Stimulated activated CD8-positive, alpha-beta memory T cell treated with anti-CD3 and anti-CD28 coated beads, Interleukin-4, amount 100 ng/mL, for 1 hour (primary cell): ENCODE results near the gene DUSP16.

Experiments used
- DNase-seq, 2 donors: peaks; one replicate each; pipeline ENCODE4 v3.0.0-alpha.2; 2020; ENCODE audit warnings: low read depth in 2 of 2, low spot score in 1 of 2

DUSP16 gene

DNA sequence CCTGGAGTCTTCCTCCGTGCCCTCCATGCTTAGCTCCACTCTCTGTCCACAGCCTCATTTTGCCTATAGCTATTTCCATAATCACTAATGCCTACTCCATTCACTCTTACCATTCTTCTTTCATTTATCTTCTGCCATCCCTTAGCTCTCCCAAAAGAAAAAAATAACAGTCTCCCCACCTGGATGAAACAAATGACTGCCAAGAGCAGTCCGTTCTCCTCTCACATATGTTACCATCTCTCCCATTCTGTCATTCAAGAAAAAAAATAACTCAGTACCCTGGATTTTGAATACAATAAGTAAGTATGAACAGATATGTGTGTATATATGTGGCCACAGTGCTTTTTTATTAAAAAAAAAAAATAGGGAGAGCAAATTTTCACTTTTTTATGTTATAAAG is 13.2 kb downstream of the DUSP16 start:
- no peak for DNase-seq

DNA sequence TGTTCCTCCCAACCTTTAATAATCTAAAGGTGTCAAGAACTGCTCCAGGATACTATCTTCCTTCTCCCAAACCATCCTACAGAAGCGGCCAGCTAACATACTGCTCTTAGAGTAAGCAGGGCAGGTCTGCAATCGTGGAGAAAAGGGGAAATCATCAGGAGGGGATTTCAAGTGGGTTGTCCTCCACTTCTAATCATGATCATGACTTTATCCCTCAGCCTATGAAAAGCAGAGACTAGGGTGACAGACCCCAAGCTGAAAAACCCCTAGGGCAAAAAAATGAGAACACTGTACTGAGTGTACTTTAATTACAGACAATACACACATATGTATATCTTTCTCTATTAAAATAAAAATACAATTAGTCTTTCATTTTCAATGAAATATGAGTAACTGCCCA is 13.9 kb downstream of the DUSP16 start:
- DNase-seq: no peak

DNA sequence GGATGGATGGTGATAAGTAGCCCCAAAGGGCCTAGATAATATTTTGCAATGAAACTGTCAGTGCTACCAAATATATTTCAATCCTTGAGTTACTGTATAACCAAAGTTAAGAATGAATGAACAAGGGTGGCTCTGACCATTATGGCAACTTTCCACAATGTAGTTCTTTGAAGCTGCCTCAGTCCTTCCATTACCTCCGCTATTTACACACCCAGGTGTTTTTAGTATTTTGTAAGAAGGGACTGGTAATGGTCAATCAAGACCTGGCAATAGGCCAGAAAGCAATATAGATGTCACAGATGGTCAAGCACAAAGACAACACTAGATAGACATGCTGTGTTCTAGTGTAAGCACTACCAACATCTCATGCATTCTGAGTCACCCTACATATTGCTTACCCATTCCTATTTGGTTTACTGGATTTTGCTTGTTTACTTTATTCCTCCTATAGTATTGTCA is 16.3 kb downstream of the DUSP16 start:
- no peak for DNase-seq

DNA sequence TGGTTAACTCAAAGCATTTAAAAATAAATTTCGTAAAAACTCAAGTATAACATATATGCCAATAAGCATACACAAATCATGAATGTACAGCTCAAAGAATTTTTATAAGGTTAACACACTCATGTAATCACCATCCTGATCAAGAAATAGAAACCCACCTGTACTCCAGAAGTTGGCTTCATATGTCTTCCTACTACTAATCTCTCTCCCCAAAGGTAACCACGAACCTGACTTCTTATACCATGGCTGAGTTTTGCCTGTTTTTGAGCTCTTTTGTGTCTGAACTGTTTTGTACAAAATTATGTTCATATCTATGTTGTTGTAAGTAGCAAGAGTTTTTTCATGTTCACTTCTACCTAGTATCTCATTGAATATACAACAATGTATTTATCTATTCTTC is 18.7 kb downstream of the DUSP16 start:
- DNase-seq: no peak

DNA sequence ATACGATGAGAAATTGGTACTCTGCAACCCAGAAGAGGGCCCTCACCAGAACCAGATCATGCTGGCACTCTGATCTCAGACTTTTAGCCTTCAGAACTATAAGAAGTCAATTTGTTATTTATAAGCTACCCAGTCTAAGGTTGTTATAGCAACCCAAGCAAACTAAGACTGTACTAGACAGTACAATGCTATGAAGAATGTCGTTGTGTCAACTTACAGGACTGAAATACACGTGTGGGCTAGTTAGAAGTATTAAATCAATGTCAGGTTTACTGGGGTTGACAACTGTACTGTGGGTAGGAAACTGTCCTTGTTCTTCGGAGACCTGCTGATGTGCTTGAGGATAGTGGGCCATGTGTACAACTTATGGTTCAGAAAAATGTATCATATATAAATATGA is 19.7 kb downstream of the DUSP16 start:
- no peak for DNase-seq

DNA sequence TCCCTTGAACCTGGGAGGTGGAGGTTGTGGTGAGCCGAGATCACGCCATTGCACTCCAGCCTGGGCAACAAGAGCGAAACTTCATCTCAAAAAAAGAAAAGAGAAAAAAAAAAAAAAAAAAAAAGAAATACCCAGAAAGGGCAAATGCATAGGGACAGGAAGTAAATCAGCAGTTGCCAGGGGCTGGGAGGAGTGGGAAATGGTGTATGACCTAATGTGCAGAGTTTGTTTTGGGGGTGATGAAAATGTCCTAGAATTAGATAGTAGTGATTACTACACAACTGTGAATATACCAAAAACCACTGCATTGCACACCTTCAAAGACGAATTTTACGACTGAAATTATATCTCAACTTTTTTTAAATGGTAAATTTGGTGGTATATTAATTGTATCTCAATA is 20.4 kb downstream of the DUSP16 start:
- DNase-seq: no peak

DNA sequence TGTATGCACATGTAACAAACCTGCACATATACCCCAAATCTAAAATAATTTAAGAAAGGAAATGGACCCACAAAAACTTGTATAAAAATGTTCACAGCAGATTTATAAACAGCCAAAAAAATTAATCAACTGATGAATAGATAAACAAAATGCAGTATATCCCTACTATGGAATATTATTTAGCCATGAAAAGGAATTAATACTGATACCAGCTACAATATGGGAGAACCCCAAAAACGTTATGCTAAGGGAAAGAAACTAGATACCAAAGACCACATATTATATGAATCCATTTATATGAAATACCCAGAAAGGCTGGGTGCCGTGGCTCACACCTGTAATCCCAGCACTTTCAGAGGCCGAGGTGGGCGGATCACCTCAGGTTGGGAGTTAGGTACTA is 20.9 kb downstream of the DUSP16 start:
- no peak for DNase-seq

DNA sequence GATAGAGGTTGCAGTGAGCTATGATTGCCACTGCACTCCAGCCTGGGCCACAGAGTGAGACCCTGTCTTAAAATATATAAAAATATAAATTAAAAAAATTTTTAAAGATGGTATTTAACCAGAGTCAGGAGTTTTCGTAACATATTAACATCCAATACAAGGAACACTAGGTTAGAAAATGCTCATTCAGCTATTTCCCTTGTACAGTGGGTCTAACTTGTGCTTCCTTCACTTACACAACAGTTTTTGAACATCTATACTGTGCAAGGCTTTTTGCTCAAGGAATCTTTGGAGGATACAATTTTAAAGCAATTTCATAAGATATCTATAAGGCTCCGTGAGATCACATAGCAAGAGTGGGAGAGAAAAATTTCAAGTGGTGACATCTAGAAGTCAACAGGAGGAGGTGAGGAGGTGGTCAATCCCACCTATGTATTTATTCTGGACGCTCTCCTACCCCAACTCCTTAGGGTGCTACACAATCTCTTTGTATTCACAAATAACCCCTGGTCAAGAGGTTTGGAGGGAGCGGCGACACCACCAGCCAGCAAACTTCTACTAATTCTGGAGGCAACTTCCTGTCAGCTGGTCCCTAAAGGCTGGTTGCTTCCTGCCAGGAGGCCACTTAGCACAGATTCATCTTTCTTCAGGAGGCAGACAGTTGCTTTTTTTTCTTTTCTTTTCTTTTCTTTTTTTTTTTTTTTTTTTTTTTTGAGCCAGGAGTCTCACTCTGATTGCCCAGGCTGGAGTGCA is 22.2 kb downstream of the DUSP16 start:
- no peak for DNase-seq

DNA sequence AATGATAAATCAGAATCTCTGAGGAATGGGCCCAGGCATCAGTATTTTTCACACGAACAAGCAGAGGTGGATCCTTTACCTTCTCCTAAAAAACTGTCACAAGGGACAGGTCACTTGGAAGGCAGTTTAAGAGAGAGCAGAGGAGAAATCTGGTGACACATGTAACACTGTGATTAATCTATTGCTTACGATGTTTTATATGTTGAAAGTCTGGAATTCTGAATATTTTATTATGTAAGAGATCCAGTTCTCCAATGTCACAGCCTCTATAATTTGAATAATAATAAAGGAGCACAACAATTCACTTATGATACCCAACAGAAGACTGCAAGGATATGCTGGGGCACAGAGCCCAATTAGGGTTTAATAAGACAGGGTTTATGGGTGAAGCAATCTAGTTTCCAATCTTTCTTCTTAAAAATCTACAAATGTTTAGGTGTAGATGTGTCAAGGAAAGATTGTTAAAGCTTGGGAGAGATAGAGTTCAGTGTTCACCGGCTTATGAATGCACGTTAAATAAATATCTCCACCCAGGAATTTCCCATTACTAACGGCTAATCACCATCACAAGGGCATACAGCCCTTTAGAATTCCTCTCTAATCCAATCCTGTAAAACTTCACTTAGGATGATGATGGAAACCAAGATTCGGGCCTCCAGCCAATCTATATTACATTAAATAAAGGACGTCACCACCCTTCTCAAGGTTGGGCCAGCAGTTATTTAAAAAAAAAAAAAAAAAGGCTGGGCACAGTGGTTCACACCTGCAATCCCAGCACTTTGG is 23.4 kb downstream of the DUSP16 start:
- no peak for DNase-seq

DNA sequence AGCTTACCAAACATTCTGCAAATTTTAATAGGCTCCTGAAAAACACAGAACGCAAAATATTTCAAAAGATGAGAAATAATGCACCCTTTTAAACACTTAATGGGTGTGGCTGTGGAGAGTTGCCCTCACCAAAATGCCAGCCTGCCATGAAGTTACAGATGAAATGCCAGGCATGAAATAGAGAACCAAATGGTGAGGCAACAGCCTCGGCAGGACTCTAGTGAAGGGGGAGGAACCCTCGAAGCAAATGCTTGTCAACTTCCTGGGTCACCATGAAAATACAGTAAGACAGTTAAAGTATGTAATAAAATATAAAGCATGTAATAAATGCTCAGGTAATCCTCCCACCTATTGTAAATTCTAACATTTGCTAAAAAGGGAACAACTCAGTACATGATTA is 24.1 kb downstream of the DUSP16 start:
- DNase-seq: no peak

DNA sequence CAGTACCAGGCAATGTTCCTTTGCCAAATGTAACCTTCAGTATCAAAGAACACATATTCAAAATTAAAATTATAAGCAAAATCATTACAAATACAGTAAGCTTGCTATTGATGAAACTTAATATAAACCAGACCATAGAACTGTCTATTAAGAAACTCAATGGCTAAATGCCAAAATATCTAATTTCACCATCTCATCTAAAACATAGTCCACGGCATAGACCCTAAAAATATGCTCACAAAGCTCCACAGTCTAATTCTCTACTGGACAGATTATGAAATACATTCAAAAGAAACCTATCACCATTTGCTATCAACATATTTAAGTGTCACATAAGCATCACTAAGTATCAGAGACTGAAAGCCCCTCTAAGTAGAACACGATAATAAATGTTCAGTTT is 25.2 kb downstream of the DUSP16 start:
- DNase-seq: no peak

DNA sequence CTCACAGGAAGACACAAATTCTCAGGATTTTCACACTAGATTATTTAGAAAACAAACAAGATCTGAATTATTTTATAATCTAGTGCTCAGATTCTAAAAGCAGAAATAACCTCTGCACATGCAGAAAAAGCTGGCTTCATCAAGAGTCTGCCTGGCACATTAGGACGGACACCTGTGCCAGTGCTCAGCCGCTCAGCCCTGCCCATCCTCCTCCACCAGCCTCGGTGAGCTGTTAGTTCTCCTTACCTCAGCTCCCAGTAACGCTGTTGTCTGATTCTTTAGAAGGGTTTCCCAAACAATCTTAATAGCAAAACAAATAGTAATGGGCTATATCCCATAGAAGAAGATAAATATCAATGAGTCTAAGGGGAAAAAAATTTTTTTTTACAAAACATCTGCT is 27.7 kb downstream of the DUSP16 start:
- no peak for DNase-seq

DNA sequence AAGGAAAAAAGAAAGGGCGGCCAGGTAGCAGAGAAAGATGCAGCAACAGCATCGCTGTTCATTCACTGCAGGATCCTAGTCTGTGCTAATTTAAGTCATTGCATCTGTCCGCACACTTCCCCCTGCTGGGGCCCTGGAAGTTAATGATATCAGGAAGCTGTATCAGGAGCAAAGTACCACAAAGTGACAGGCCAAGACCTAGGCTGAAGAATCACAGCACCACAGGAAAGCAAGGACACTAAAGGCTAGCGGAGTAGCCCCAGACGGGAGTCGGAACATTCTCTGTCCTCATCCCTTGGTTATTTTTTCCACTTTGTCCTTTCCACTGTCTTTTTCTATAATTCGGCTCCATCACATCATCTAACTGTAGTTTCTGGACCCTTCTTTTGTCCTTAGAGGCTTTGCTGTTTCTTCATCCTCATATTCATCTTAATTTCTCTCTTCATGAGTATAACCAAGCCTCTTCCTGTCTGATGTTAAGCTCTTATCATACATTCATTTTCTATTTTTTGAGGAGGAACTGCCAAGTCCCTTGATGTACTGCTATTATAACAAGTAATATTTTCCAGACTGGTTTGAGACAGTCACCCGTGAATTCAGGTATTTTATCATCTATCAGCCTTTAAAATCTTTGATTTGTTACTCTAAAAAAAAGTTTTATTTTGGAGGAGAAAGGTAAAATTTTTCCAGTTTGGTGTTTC is 28.3 kb downstream of the DUSP16 start:
- DNase-seq: no peak

DNA sequence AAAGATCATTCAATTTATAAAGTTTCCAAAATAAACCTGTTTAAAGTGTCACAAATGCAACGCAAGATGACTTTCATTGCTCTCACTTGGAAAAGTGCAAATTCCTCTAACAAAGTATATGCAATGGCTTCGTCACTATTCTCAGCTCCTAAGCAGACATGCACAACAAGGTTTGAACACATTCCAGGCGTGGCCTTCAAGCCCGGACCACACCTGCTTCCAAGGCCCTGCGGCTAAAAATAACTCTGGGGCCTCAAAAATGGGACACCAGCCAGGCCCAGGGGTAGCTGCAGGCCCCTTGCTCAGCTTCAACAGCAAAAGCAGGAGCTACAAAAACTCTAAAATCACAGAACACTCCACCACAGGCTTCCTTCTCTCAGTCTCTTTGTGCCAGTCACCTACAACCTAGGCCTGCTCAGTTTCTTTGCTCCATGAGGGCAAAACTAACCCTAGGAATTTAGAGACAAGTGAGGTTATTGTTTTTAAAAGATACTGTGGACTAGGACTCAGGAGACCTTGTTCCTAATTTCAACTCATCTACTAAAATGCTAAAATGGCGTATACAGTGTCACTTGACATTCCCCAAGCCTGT is 29.3 kb downstream of the DUSP16 start:
- DNase-seq: no peak

DNA sequence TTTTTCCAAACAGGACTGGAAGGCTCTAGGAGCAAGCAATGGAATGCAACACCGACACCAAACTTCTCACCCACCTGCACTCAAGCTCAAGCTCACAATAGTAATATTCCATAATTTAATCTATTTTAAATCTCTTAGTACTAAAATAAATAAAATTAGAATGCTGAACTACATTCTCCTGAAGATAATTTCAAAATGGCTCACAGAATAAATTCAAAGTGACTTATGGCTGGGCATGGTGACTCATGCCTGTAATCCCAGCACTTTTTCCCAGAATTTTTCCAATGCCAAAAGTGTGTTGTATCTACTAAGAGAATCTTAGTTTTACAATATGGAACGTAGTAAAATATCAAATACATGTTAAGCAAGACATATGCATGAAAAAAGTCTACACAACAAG is 31.5 kb downstream of the DUSP16 start:
- no peak for DNase-seq

DNA sequence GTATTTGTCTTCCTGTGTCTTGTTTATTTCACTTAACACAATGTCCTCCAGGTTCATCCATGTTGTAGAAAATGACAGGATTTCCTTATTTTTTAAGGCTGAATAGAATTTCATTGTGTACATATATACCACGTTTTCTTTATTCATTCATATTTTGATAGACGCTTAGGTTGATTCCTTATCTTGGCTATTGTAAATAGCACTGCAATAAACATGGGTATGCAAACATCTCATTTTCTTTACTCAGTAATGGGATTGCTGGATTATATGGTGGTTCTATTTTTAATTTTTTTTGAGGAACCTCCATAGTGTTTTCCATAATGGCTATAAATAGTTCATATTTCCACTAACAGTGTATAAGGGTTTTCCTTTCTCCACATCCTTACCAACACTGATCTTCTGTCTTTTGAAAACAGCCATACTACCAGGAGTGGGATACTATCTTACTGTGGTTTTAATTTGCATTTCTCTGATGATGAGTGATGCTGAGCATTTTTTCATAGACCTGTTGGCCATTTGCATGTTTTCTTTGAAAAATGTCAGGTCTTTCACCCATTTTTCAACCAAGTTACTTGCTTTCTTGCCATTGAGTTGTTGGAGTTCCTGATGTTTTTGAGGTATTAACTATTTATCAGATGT is 32.8 kb downstream of the DUSP16 start:
- DNase-seq: no peak

DNA sequence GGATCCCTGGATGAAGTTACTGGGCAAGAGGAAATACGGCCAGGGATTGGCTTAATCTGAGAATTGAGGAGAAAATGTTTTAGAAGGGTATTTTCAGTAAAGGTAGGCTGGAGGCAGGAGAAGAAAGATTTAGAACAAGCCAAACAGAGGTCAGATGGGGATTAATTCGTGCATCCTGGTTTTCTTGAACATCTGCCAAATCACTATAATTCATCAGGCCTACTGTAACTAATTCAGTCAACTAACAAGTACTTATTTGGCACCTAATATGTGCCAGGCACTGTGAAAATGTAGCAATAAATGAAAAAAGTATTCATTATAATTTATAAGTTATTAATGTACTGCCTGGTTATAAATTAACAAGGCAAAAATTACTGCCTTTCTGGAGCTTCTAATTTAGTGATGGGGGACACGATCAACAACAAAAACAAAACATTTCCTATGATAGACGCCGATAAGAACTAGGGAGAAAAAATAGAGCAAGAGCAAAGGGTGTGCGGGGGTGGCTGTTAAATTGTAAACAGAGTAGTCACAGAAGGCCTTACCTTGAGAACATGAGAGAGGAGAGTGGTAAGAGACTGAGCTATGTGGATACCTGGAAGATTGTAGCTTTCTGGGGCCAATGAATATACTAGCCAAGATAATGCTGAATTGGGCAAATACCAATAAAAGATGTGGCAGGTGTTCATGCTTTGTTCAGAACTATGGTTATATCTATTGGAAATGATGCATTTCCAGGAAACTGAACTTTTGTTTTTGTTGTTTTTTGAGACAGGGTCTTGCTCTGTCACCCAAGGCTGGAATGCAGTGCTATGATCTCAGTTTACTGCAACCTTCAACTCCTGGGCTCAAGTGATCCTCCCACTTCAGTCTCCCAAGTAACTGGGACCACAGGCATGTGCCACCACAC is 34.0 kb downstream of the DUSP16 start:
- DNase-seq: no peak

DNA sequence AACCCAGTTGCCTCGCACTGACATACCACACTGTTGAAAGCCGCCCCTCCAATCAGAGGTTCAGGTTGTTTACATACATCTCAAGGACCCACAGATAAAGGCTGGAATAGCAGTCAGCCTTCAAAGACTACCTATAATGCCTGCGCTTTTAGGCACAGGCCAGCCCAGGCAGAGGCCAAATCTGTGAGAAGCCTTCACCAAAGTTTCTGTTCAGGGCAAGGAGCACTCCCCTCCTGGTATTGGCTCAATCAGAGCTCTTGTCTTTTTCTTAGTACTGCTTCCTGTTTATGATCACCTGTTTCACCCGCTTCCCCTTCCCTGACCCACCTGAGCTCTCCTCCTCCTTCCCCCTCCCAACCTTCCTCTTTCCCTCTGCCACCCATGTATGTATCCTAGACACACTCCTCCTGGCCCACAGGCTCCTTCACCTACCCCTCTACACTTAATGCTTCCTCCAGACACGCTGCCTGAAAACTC is 34.8 kb downstream of the DUSP16 start:
- DNase-seq: no peak

DNA sequence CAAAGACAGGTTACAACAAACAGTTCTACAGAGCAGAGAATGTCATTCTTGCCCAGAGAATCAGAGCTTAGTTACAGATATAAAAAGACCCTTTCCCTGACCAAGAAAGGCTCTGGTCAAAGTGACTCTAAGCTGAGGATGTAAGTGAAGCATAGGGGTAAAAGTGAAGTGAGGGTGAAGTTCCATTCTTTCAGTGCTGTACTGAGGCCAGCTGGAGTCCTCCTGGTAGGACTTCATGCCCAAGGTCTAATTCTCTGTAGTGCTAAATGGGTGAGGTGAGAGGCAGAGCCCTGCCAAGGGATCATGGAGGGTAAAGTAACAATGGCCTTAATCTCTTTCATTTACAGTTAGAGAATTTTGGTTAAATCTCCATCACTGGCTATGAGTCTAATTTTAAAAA is 38.5 kb downstream of the DUSP16 start:
- DNase-seq: no peak

DNA sequence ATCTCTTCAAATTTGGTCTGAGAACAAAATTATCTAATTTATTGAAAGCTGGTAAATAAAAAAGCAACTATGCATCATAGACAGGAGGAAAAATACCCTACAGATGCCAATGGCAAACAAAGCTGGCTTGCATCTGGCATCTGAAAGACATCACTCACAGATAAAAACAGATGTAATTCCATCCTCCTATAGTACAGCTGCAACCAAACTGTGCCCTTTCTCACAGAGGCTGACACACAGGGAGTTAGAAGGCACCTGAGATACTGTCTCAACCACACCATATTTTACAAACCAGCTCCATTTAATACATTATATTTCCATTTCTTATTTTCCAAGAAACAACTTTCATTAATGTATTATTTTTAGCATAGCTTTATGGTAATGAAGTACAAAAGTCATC is 39.4 kb downstream of the DUSP16 start:
- DNase-seq: no peak
